DOHH2 (cell line): ENCODE measurements around the gene MAN1B1.
A peak's percentile ranks its signal among the peaks of the same experiment; 100 is the strongest.

Source experiments
- H3F3A ChIP-seq: fragments of 200-600 bp; sonication (generic), shearing (Covaris generic); 2 replicates; pipeline ENCODE4 v1.6.0; 2016; ENCODE audit warnings: antibody characterized with exemption, mild to moderate bottlenecking; ENCODE audit not compliant: control insufficient read depth, insufficient read depth
- H3K27ac ChIP-seq: fragments of 200-600 bp; sonication (generic); 2 replicates; pipeline ENCODE4 v1.5.1; 2014; ENCODE audit warnings: low read depth, mild to moderate bottlenecking, low read length, moderate library complexity
- H3K27me3 ChIP-seq: fragments of 200-600 bp; sonication (generic); 2 replicates; pipeline ENCODE4 v1.6.1; 2014; ENCODE audit warnings: mild to moderate bottlenecking, low read length, mixed read lengths; ENCODE audit not compliant: control insufficient read depth
- H3K36me3 ChIP-seq: fragments of 200-600 bp; sonication (generic); 2 replicates; pipeline ENCODE4 v1.6.1; 2014; ENCODE audit warnings: mild to moderate bottlenecking, low read length, moderate library complexity, mixed read lengths; ENCODE audit not compliant: control insufficient read depth
- H3K4me1 ChIP-seq: fragments of 200-600 bp; sonication (generic); 2 replicates; pipeline ENCODE4 v1.6.1; 2014; ENCODE audit warnings: mild to moderate bottlenecking, low read length, mixed read lengths; ENCODE audit not compliant: control insufficient read depth
- H3K4me2 ChIP-seq: fragments of 200-600 bp; sonication (generic); 2 replicates; pipeline ENCODE4 v1.6.0; 2014; ENCODE audit warnings: mild to moderate bottlenecking, low read length, moderate library complexity
- H3K4me3 ChIP-seq: fragments of 200-600 bp; sonication (generic); 2 replicates; pipeline ENCODE4 v1.5.1; 2014; ENCODE audit warnings: mild to moderate bottlenecking, low read length, mixed read lengths
- H3K79me2 ChIP-seq: fragments of 200-600 bp; sonication (generic); 2 replicates; pipeline ENCODE4 v1.6.1; 2014; ENCODE audit warnings: mild to moderate bottlenecking, low read length, mixed read lengths; ENCODE audit not compliant: control insufficient read depth
- H3K9me2 ChIP-seq: fragments of 200-600 bp; sonication (generic); replicated peaks from 2 replicates; pipeline ENCODE4 v1.6.1; 2014; ENCODE audit warnings: mild to moderate bottlenecking, low read length, mixed read lengths; ENCODE audit not compliant: control insufficient read depth
- H3K9me3 ChIP-seq: fragments of 200-600 bp; sonication (generic); 2 replicates; pipeline ENCODE4 v1.6.1; 2014; ENCODE audit warnings: antibody characterized with exemption, low read length, mixed read lengths; ENCODE audit not compliant: control insufficient read depth, insufficient read depth
- H4K20me1 ChIP-seq: fragments of 200-600 bp; sonication (generic); 2 replicates; pipeline ENCODE4 v1.6.0; 2014; ENCODE audit warnings: low read depth, mild to moderate bottlenecking, antibody characterized with exemption, low read length, moderate library complexity; ENCODE audit not compliant: control insufficient read depth, insufficient read depth
- CTCF ChIP-seq: fragments of 200-600 bp; sonication (generic); IDR thresholded peaks from one replicate; pipeline ENCODE4 v1.5.1; 2014; ENCODE audit warnings: antibody characterized with exemption, mild to moderate bottlenecking, low read depth, low read length; ENCODE audit not compliant: poor library complexity, severe bottlenecking
- EZH2phosphoT487 ChIP-seq: fragments of 200-600 bp; sonication (generic); IDR thresholded peaks from 2 replicates; pipeline ENCODE4 v1.6.1; 2017; ENCODE audit warnings: borderline replicate concordance, mild to moderate bottlenecking, antibody characterized with exemption, low read length, moderate library complexity, mixed read lengths

Gene MAN1B1

GRCh38 chr9:137048655-137049543, 37.9 kb upstream of the MAN1B1 start:
- Histone ChIP-seq H3K4me3 (no peak overlapping the region), H3K36me3 (no peaks in the 10 kb centered on the region), H4K20me1 (peaks cover 8% of the 10 kb centered on the region), H3K9me2 (no peaks in the 10 kb centered on the region), H3F3A (no peaks in the 10 kb centered on the region), H3K4me1 (peaks cover 9% of the 10 kb centered on the region), H3K4me2 (no peak overlapping the region), H3K9me3 (no peaks in the 10 kb centered on the region), H3K27me3 (peaks cover 58% of the 10 kb centered on the region), H3K79me2 (no peaks in the 10 kb centered on the region), H3K27ac (no peak overlapping the region)
- no peak for TF ChIP-seq EZH2phosphoT487

- Histone ChIP-seq H4K20me1 (peaks cover 8% of the 10 kb centered on the region), H3K9me3 (no peaks in the 10 kb centered on the region), H3K4me2 (no peak overlapping the region), H3K4me1 (peaks cover 9% of the 10 kb centered on the region), H3K27me3 (peaks cover 56% of the 10 kb centered on the region), H3K4me3 (no peak overlapping the region), H3K36me3 (no peaks in the 10 kb centered on the region), H3K79me2 (no peaks in the 10 kb centered on the region), H3F3A (no peaks in the 10 kb centered on the region), H3K9me2 (no peaks in the 10 kb centered on the region), H3K27ac (no peak overlapping the region)
- TF ChIP-seq EZH2phosphoT487 (no peak), CTCF (peak; percentile 73)
Measured at GRCh38 chr9:137049544-137050449, 37.0 kb upstream of the MAN1B1 start.

- H3K9me3 ChIP-seq: no peaks in the 10 kb centered on the region
- peaks cover 8% of the 10 kb centered on the region for H4K20me1 ChIP-seq
- H3K4me1 ChIP-seq: peaks cover 9% of the 10 kb centered on the region
- H3K4me3 ChIP-seq: no peak overlapping the region
- no peaks in the 10 kb centered on the region for H3K9me2 ChIP-seq
- no peak overlapping the region for H3K4me2 ChIP-seq
- no peaks in the 10 kb centered on the region for H3K36me3 ChIP-seq
- no peak overlapping the region for H3K27ac ChIP-seq
- H3F3A ChIP-seq: no peaks in the 10 kb centered on the region
- no peaks in the 10 kb centered on the region for H3K79me2 ChIP-seq
- TF ChIP-seq EZH2phosphoT487 (no peak), CTCF (no peak)
- H3K27me3 ChIP-seq: peaks cover 52% of the 10 kb centered on the region
Measured at GRCh38 chr9:137050570-137050969, 36.2 kb upstream of the MAN1B1 start.
